Fibroblast of pulmonary artery (primary cell): ENCODE data around the gene SRBD1.

Source experiments
- DNase-seq: peaks from one replicate; pipeline ENCODE4 v3.0.0-alpha.2; 2010; ENCODE audit warnings: low read depth
- H3K4me3 ChIP-seq: replicated peaks from 2 replicates; pipeline ENCODE4 v1.5.1; 2011; ENCODE audit warnings: low read depth, mild to moderate bottlenecking, control low read depth, low read length, moderate library complexity
- CTCF ChIP-seq: IDR thresholded peaks from 2 replicates; pipeline ENCODE4 v1.5.1; 2011; ENCODE audit warnings: mild to moderate bottlenecking, control low read depth, low read length, inconsistent platforms; ENCODE audit errors: missing control alignments

Gene SRBD1

GRCh38 chr2:45598545-45598944 is 12.5 kb downstream of the SRBD1 start:
- H3K4me3 ChIP-seq = no peak overlapping the region
- no peak for TF ChIP-seq CTCF
- DNase-seq = no peak

DNA sequence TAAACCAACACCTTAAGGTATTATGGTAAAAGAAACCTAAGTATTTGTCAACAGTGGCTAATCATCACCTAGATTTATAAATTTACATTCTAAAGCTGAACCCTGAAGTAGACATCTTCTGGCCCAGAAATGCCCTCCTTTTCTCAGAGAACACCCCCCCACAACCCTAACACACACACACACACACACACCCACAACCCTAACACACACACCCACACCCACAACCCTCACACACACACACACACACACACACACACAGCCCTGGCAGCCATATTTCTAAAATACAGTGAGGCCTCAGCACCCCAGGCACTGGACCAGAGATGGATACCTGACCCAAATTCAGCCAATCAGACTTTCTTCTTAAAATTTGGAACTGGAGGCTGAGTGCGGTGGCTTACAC is 14.3 kb downstream of the SRBD1 start:
- no peak overlapping the region for H3K4me3 ChIP-seq
- no peak for DNase-seq
- TF ChIP-seq CTCF = no peak

- peak; percentile 62 for DNase-seq
- H3K4me3 ChIP-seq = no peak overlapping the region
- TF ChIP-seq CTCF = no peak
These were observed 15.2 kb downstream of the SRBD1 start for GRCh38 chr2:45595721-45596435.

DNA sequence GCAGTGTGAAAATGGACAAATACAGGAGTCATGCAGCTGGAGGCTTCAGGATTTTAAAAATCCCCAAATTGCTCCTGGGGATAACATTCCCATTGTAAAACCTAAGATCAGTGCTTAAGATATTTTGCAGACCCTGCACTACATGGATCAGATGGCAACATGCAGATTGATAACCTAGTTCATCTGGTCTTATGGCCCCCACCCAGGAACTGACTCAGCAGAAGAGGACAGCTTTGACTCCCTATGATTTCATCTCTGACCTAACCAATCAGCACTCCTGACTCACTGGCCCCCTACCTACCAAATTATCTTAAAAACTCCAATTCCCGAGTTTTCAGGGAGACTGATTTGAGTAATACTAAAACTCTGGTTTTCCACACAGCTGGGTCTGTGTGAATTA is 20.0 kb downstream of the SRBD1 start:
- no peak for DNase-seq
- H3K4me3 ChIP-seq = no peak overlapping the region
- TF ChIP-seq CTCF = no peak

- DNase-seq = no peak
- no peak for TF ChIP-seq CTCF
- no peak overlapping the region for H3K4me3 ChIP-seq
These were observed 22.8 kb downstream of the SRBD1 start for GRCh38 chr2:45588158-45588829.

GRCh38 chr2:45586600-45586999 is 24.5 kb downstream of the SRBD1 start:
- TF ChIP-seq CTCF = no peak
- DNase-seq = no peak
- H3K4me3 ChIP-seq = no peak overlapping the region

GRCh38 chr2:45585267-45585861 is 25.7 kb downstream of the SRBD1 start:
- no peak overlapping the region for H3K4me3 ChIP-seq
- TF ChIP-seq CTCF = peak; percentile 89
- peak; percentile 77 for DNase-seq
